K562 (cell line): ENCODE data around the gene SIMC1. TPM values are rescaled to one million over a fixed set of nuclear protein-coding genes. Genes with fewer than 3 reads are reported as not detected.
A peak's percentile ranks its signal among the peaks of the same experiment; 100 is the strongest.
"Not testable (repeated sequence)": the region's sequence is repeated elsewhere in the genome, so short reads cannot be mapped to it uniquely, and the experiment has no call there.

Source experiments
- ATAC-seq: fragments of 200-7000 bp; cut with Tn5 transposase; 3 replicates; pipeline ENCODE4 v1.9.1; 2020; ENCODE audit warnings: moderate library complexity
- BruUV-seq: library from RNA; stranded (reverse); fragments of 400-500 nt; replicated peaks from 2 replicates; lab custom pipeline; 2021; lab: Mats Ljungman, UMichigan
- CTCF ChIA-PET: fragments of 300-600 bp; formaldehyde crosslinking; extraction: SDS; loops from one replicate; lab custom pipeline; 2021; ENCODE audit warnings: low intra/inter-chr PET ratio; lab: Yijun Ruan, JAX
- POLR2A ChIA-PET: fragments of 300-600, 350-650 bp; sonication (Branson Sonifier 250); formaldehyde crosslinking; extraction: SDS; loops from one replicate; lab custom pipeline; 2021; ENCODE audit warnings: antibody characterized with exemption, inconsistent platforms; lab: Yijun Ruan, JAX
- DNase-seq, 4 experiments: peaks; one replicate each; pipeline versions ENCODE4 v3.0.0 to v3.0.0-alpha.2; 2011 to 2018; ENCODE audit warnings: low spot score in 3 of 4, mixed read lengths in 3 of 4; ENCODE audit errors: extremely low read depth in 1 of 4
- FAIRE-seq: peaks from 2 replicates; lab custom pipeline; 2011; peaks lifted over from hg19 to GRCh38; lab: Jason Lieb, UNC
- H2AFZ ChIP-seq: 2 replicates; pipeline ENCODE4 v1.6.0; 2011; ENCODE audit warnings: low read depth, low read length, control low read depth, inconsistent platforms
- H3K27ac ChIP-seq: fragments of 200-600 bp; 3 replicates; pipeline ENCODE4 v1.8.0; 2011; ENCODE audit warnings: low read depth, mild to moderate bottlenecking, control low read depth, inconsistent platforms, low read length, moderate library complexity, mixed read lengths; ENCODE audit errors: extremely low read depth
- H3K27me3 ChIP-seq, 2 experiments: fragments of 300-600 bp in 1 of 2; 2 replicates in 1 of 2; 3 replicates in 1 of 2; pipeline versions ENCODE4 v1.6.0 to v1.8.0; 2011; ENCODE audit warnings: inconsistent platforms in 2 of 2, low read length in 2 of 2, mild to moderate bottlenecking in 1 of 2, mixed read lengths in 1 of 2, moderate library complexity in 1 of 2; ENCODE audit not compliant: control insufficient read depth in 2 of 2, insufficient read depth in 2 of 2
- H3K36me3 ChIP-seq: fragments of 300-600 bp; 3 replicates; pipeline ENCODE4 v1.8.0; 2011; ENCODE audit warnings: mild to moderate bottlenecking, low read length, inconsistent platforms; ENCODE audit not compliant: control insufficient read depth, insufficient read depth
- H3K4me1 ChIP-seq, 2 experiments: fragments of 200-600 bp in 1 of 2; replicated peaks in 1 of 2; 2 replicates in 1 of 2; 3 replicates in 1 of 2; pipeline versions ENCODE4 v1.5.1 to v1.8.0; 2011; ENCODE audit warnings: inconsistent platforms in 2 of 2, low read length in 2 of 2, mild to moderate bottlenecking in 1 of 2, mixed read lengths in 1 of 2, moderate library complexity in 1 of 2; ENCODE audit not compliant: control insufficient read depth in 2 of 2, insufficient read depth in 2 of 2
- H3K4me2 ChIP-seq: 2 replicates; pipeline ENCODE4 v1.6.1; 2011; ENCODE audit warnings: low read length, control low read depth, inconsistent platforms, mixed read lengths; ENCODE audit not compliant: insufficient read depth
- H3K4me3 ChIP-seq: fragments of 200-600 bp; sonication (generic), shearing (Covaris generic); 2 replicates; pipeline ENCODE4 v1.5.1; 2016; ENCODE audit warnings: control low read depth, inconsistent platforms
- H3K79me2 ChIP-seq: fragments of 200-600 bp; 3 replicates; pipeline ENCODE4 v1.8.0; 2011; ENCODE audit warnings: low read length, inconsistent platforms; ENCODE audit not compliant: control insufficient read depth, insufficient read depth
- H3K9ac ChIP-seq, 2 experiments: 2 replicates each; pipeline versions ENCODE4 v1.6.0 to v1.6.1; 2011; ENCODE audit warnings: low read depth in 2 of 2, low read length in 2 of 2, control low read depth in 1 of 2, inconsistent platforms in 1 of 2, mild to moderate bottlenecking in 1 of 2, mixed read lengths in 1 of 2; ENCODE audit not compliant: insufficient read depth in 1 of 2
- H3K9me1 ChIP-seq: one replicate; pipeline ENCODE4 v1.6.0; 2011; ENCODE audit warnings: inconsistent platforms, mild to moderate bottlenecking, low read length, moderate library complexity; ENCODE audit not compliant: control insufficient read depth, insufficient read depth
- H3K9me3 ChIP-seq: replicated peaks from 2 replicates; pipeline ENCODE4 v1.5.1; 2011; ENCODE audit warnings: low read depth, low read length, inconsistent platforms; ENCODE audit not compliant: control insufficient read depth, insufficient read depth
- H4K20me1 ChIP-seq: replicated peaks from 2 replicates; pipeline ENCODE4 v1.6.1; 2011; ENCODE audit warnings: low read length, inconsistent platforms, mixed read lengths; ENCODE audit not compliant: control insufficient read depth, insufficient read depth
- CTCF ChIP-seq, 3 experiments: IDR thresholded peaks in 2 of 3; conservative IDR thresholded peaks in 1 of 3; 2 replicates each; pipeline ENCODE4 v1.5.1; 2011 to 2012; ENCODE audit warnings: low read length in 3 of 3, mild to moderate bottlenecking in 3 of 3, control low read depth in 2 of 3, improper control_type of control experiment in 1 of 3, inconsistent platforms in 1 of 3, low read depth in 1 of 3, mixed read lengths in 1 of 3, moderate library complexity in 1 of 3; ENCODE audit not compliant: insufficient read depth in 2 of 3
- SMC3 ChIP-seq: conservative IDR thresholded peaks from 2 replicates; pipeline ENCODE4 v1.6.1; 2011; ENCODE audit warnings: low read depth, low read length, improper control_type of control experiment; ENCODE audit not compliant: insufficient read depth
- WGBS: fragments of 100-300 bp; shearing (Covaris generic); methylation state at CpG from one replicate; pipeline ENCODE4 v1.1.6; 2016; ENCODE audit warnings: low coverage, mixed read lengths; ENCODE audit not compliant: insufficient coverage; ENCODE audit errors: missing lambda C conversion rate; 5-methylcytosine and 5-hydroxymethylcytosine counted together
- in situ Hi-C: fragments of 300-500 bp; cut with MboI; formaldehyde crosslinking; loops from 4 replicates; pipeline ENCODE4 v1.15.0; 2018; ENCODE audit warnings: inconsistent platforms, mixed read lengths
- intact Hi-C: fragments of 100-400 bp; cut with micrococcal nuclease; formaldehyde crosslinking; loops from 2 replicates; pipeline ENCODE4 v1.14.2; 2022
- polyA plus RNA-seq, 8 experiments: library from polyadenylated mRNA; depleted of rRNA in 4 of 8; stranded (reverse) in 5 of 8; unstranded in 3 of 8; fragments of >200 nt; fragmentation: Nextera tagmentation in 2 of 8; fragmentation: Illumina TruSeq in 1 of 8; extraction: Ambion mirVana in 2 of 8; extraction: Trizol in 1 of 8; gene quantifications; 2 replicates each; pipeline versions ENCODE4 v1.2.1 to v1.2.3, GENCODE V29; 2011 to 2014; ENCODE audit warnings: inconsistent platforms in 1 of 8, missing spikeins in 1 of 8
- total RNA-seq, 7 experiments: library from RNA; depleted of rRNA in 6 of 7; stranded (reverse); fragments of >200 nt in 6 of 7; fragmentation: Illumina TruSeq in 2 of 7; extraction: Trizol in 2 of 7; gene quantifications; 2 replicates each; pipeline versions ENCODE4 v1.2.1 to v1.2.3, GENCODE V29; 2011 to 2021; ENCODE audit warnings: low replicate concordance in 1 of 7

Gene SIMC1
- total and polyA plus RNA-seq, 9 of the 15 experiments (the other 6 are each of a cell fraction or from before 2014, with no cell fraction given): 7.2 to 36.3 (median 14.7) TPM

- TF ChIP-seq CTCF (IDR thresholded peaks at IDR 0.05 in 2 of 3, conservative IDR thresholded peaks at IDR 0.05 in 1 of 3; ENCODE audit: insufficient read depth in 2 of 3, low read depth in 1 of 3, low read length in 3 of 3): peak; percentile 22 to 53 (median 47); a peak in 5 of 6 replicates
- 0 out of 2 replicates have a peak, but pooled peaks have one; percentile 19 for TF ChIP-seq SMC3
Measured at GRCh38 chr5:176235155-176235554, 3.1 kb upstream of the SIMC1 start (continued).

- WGBS: no CpG with 5 or more reads among the region's 59 CpGs
- H3K4me1 ChIP-seq, H4K20me1 ChIP-seq, H3K27me3 ChIP-seq, BruUV-seq, H3K9me3 ChIP-seq, in situ Hi-C loops, POLR2A ChIA-PET, H3K79me2 ChIP-seq, H3K36me3 ChIP-seq, CTCF ChIA-PET, H3K27ac ChIP-seq, DNase-seq, FAIRE-seq, H3K4me2 ChIP-seq, intact Hi-C loops, H3K9me1 ChIP-seq: not testable (repeated sequence)
- Histone ChIP-seq H2AFZ (peak overlapping the region; percentile 72; the same call in 1 of the 2 replicates), H3K4me3 (peak overlapping the region; percentile 42), H3K9ac (peak overlapping the region in 1 of 2 experiments; percentile 86; a peak in 2 of 4 replicates)
- peak; percentile 70 for ATAC-seq
Measured at GRCh38 chr5:176238645-176239283, 540 bp downstream of the SIMC1 start.

GRCh38 chr5:176239304-176239703, 1.1 kb downstream of the SIMC1 start:
- H3K36me3 ChIP-seq, H3K9me3 ChIP-seq, POLR2A ChIA-PET, H4K20me1 ChIP-seq, in situ Hi-C loops, H3K4me1 ChIP-seq, H3K4me2 ChIP-seq, H3K27me3 ChIP-seq, intact Hi-C loops, H3K79me2 ChIP-seq, H2AFZ ChIP-seq, H3K27ac ChIP-seq, H3K4me3 ChIP-seq, CTCF ChIA-PET, BruUV-seq, H3K9ac ChIP-seq, H3K9me1 ChIP-seq, DNase-seq: not testable (repeated sequence)
- WGBS: no CpG with 5 or more reads among the region's 10 CpGs
- ATAC-seq (peak; percentile 17; the same call in 2 of the 3 replicates), FAIRE-seq (peak; percentile 65)

GRCh38 chr5:176244318-176244717, 6.1 kb downstream of the SIMC1 start:
- in situ Hi-C loops: loop anchor here (5.0 kb wide), 1 partner anchor 1423 kb away; no protein-coding TSS in a partner anchor
- H3K9ac ChIP-seq, POLR2A ChIA-PET, H3K9me1 ChIP-seq, H3K36me3 ChIP-seq, H3K4me2 ChIP-seq, intact Hi-C loops, H4K20me1 ChIP-seq, H3K4me3 ChIP-seq, DNase-seq, H3K9me3 ChIP-seq, ATAC-seq, H3K79me2 ChIP-seq, BruUV-seq, H2AFZ ChIP-seq, FAIRE-seq, H3K27ac ChIP-seq, CTCF ChIA-PET, H3K27me3 ChIP-seq, H3K4me1 ChIP-seq: not testable (repeated sequence)
- WGBS: no CpG with 5 or more reads among the region's 2 CpGs
